Retinal pigment epithelial cell (primary cell): Measurements from ENCODE around the gene GSDMA.
"Not testable (repeated sequence)": the region's sequence is repeated elsewhere in the genome, so short reads cannot be mapped to it uniquely, and the experiment has no call there.

Experiments
- DNase-seq: peaks from one replicate; pipeline ENCODE4 v3.0.0-alpha.2; 2010; ENCODE audit warnings: low read depth
- H3K4me3 ChIP-seq: 2 replicates; pipeline ENCODE4 v1.5.1; 2011; ENCODE audit warnings: mild to moderate bottlenecking, low read length, control low read depth, moderate library complexity
- CTCF ChIP-seq: conservative IDR thresholded peaks from 2 replicates; pipeline ENCODE4 v1.5.1; 2011; ENCODE audit warnings: low read depth, low read length, control low read depth, inconsistent platforms

The GSDMA gene

GRCh38 chr17:40005520-40005919, 42.7 kb downstream of the GSDMA start:
- no peak for TF ChIP-seq CTCF
- no peak for DNase-seq
- H3K4me3 ChIP-seq, result no peak overlapping the region

GRCh38 chr17:40010946-40011500, 48.2 kb downstream of the GSDMA start:
- H3K4me3 ChIP-seq, DNase-seq: not testable (repeated sequence)

- not testable (repeated sequence) for H3K4me3 ChIP-seq, DNase-seq
Observed at GRCh38 chr17:40012017-40012647, 49.3 kb downstream of the GSDMA start.

GRCh38 chr17:40014375-40014980, 51.7 kb downstream of the GSDMA start:
- no peak for DNase-seq
- no peak overlapping the region for H3K4me3 ChIP-seq
- no peak for TF ChIP-seq CTCF

- no peak within 1 kb of the TSS for H3K4me3 ChIP-seq
- no peak for DNase-seq
- TF ChIP-seq CTCF, result no peak
Observed at GRCh38 chr17:40015005-40015997, 52.5 kb downstream of the GSDMA start, which contains the start of gene CSF3. Gene CSF3, plus strand, starts transcription at chr17:40015440. Its CDS starts 35 bp downstream, at chr17:40015475.

- no peak for TF ChIP-seq CTCF
- no peak overlapping the region for H3K4me3 ChIP-seq
- no peak for DNase-seq
Observed at GRCh38 chr17:40015998-40016985, 53.5 kb downstream of the GSDMA start.

- H3K4me3 ChIP-seq, result no peak overlapping the region
- DNase-seq, result no peak
- TF ChIP-seq CTCF, result no peak
Observed at GRCh38 chr17:40017422-40018080, 54.7 kb downstream of the GSDMA start.
